Left lobe of liver (tissue), 2 donors: ENCODE measurements around the gene FHIT. TPM values are rescaled to one million over a fixed set of nuclear protein-coding genes. Genes with fewer than 3 reads are reported as not detected.
"Not testable (repeated sequence)": the region's sequence is repeated elsewhere in the genome, so short reads cannot be mapped to it uniquely, and the experiment has no call there.

ENCODE experiments used
- ATAC-seq: fragments of 200-7000 bp; cut with Tn5 transposase; one replicate; pipeline ENCODE4 v1.9.1; 2020; ENCODE audit warnings: mild to moderate bottlenecking, moderate library complexity
- DNase-seq: peaks from one replicate; pipeline ENCODE4 v3.0.0-alpha.2; 2020; ENCODE audit warnings: low spot score
- total RNA-seq: library from RNA; stranded (reverse); gene quantifications from one replicate; pipeline ENCODE4 v1.2.1, GENCODE V29; 2021
- donor health status: DM: no; HTN: no; CAD: no; lungs with moderate emphysema.
- donor health status: DM: no; HTN: yes; CAD: no.

Gene FHIT
- total RNA-seq, 1 donor from 2014 or later, result 5.1 TPM

DNA sequence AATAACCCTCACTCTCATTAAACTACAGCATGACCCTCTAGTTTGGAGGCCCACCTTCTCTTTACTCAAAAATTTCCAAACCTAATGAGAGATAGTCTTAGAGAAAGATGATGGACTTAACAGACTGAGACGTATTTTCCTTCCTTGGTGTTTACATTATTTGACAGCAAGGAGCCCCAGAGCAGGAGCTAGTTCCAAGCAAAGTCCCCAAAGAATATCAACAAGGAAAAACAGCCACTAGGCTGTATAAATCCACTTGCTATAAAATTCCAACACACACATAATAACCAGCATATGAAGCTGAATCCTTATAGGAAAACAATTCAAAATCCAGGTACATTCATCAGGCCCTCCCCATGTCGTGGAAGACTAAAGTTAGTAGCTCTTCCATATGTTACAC lies 660.0 kb downstream of the FHIT start:
- no peak for ATAC-seq
- DNase-seq, result no peak

GRCh38 chr3:60588806-60589205 lies 662.4 kb downstream of the FHIT start:
- no peak for DNase-seq
- ATAC-seq, result no peak

DNA sequence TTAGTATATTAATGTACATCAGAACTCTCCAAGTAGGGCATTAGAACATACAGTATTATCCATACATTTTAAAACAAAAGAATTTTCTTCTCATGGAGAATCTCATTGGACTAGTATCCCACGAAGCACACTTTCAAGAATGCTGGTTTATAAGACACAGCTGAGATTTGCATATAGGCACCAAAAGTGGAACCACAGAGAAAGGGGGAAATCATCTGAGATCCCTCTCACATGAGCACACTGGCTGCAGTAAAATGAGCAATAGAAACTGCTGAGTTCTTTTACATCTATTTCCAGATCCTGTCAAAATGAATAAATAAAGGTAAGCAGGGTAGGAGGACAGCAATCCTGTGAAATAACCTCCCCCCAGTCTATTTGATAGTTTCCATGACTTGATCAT lies 665.3 kb downstream of the FHIT start:
- ATAC-seq, result no peak
- no peak for DNase-seq

GRCh38 chr3:60584250-60584649 lies 667.0 kb downstream of the FHIT start:
- DNase-seq, result no peak
- no peak for ATAC-seq

DNA sequence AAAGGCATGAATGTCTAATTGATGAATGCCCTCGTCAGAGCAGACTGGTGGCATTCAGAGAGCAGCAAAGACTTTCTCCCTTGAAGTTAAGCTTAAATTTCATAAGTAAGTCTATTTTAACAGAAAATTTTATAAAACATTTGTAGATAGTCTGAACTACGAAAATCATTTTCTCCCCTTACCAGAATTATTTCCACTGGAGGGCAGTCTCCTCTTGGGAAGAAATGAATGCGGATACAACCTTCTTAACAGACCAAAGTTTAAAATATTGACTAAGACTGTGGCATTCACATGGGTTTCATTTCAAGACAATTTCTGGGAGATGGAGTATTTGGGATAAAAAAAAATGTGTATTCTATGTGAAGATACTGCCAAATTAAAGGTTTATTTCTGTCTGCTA lies 669.0 kb downstream of the FHIT start:
- DNase-seq (no peak), ATAC-seq (peak; percentile 69)

DNA sequence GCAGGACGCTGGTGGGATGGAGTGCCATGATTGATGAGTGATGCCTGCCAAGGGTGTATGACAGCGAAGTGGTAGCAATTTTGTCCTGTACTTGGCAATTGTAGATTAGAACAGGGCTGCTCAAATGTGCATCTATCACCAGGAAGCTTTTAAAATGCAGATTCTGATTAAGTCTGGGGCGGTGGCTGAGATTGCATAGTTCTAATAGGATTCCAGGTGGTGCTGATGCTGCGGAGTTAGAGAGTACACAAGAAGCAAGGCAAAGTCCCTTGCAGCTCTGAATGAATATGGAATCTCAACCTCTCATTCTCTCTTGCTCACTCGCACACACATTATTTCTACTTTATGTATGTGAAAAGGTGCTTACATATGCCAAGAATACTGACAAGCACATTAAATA lies 670.4 kb downstream of the FHIT start:
- no peak for ATAC-seq
- DNase-seq, result no peak

GRCh38 chr3:60579734-60580133 lies 671.5 kb downstream of the FHIT start:
- ATAC-seq, result no peak
- no peak for DNase-seq

GRCh38 chr3:60578936-60579335 lies 672.3 kb downstream of the FHIT start:
- ATAC-seq, result no peak
- DNase-seq, result no peak

DNA sequence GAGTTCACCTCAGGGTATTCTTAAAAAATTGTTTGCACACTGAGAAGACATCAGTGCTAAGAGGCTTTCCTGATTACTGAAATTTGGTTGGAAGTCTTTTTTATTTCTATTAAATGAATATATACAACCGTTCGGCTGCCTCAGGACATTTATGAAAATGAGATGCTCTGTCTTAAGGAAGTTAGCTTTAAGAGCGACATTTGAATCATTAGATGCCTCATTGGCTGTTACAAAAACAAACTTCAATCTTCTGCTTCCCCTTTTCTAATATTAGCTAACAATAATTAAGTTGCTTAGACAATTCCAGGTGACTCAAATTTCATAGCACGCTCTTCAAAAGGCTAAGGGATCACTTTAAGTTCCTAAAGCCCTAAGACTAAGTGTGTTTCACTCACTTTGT lies 673.7 kb downstream of the FHIT start:
- DNase-seq, result no peak
- ATAC-seq, result no peak

DNA sequence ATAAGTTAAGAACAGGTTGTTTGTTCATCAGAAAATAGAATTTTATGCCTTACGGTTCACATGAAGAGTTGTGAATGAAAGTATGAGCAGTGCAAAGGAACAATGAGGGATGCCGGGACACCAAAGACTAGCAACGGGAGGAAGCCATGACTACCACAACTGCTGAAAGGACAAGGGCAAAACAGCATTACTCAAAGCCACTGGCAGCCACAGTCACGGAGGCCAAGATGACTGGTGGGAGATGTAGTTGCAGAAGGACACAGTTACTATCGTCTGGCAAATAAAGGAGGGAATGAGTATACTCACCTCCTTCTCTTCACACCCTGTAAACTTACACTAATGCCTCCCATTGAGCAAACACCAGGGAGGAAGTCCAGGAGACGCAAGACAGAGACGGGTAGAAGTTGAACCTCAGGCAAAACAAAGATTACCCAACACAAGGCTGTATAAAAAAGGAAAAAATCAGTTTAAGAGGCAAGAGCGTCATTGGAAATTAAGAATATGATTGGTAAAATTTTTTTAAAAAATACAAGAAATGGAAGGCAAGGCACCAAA lies 675.5 kb downstream of the FHIT start:
- ATAC-seq (no peak), DNase-seq (no peak)

- ATAC-seq, result no peak
These were observed 677.0 kb downstream of the FHIT start for GRCh38 chr3:60574046-60574769.

GRCh38 chr3:60573494-60573893 lies 677.8 kb downstream of the FHIT start:
- ATAC-seq (no peak), DNase-seq (no peak)

More at GRCh38 chr3:60574046-60574769, 677.0 kb downstream of the FHIT start:
- DNase-seq, result no peak

DNA sequence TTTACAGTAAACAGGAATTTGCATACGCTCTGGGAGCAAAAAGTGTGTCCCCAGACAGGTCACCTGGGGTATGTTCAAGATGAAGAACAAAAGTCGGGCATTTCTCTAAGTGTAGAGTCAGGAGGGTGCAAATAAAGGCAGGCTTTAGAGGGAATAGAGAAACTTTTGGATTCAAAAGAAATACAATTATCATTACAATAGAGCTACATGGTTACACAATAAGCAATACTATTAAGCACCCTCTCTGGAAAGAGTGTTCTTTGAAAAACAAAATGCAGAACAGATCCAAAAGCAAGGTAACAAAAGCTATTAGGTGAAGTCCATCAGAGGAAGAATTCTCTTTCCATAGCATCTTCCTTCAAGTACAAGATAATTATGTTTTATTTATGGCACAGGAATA lies 679.7 kb downstream of the FHIT start:
- ATAC-seq (no peak), DNase-seq (no peak)

- ATAC-seq (no peak), DNase-seq (no peak)
These were observed 694.1 kb downstream of the FHIT start for GRCh38 chr3:60557122-60557521.

GRCh38 chr3:60555686-60556354 lies 695.4 kb downstream of the FHIT start:
- DNase-seq, result no peak

DNA sequence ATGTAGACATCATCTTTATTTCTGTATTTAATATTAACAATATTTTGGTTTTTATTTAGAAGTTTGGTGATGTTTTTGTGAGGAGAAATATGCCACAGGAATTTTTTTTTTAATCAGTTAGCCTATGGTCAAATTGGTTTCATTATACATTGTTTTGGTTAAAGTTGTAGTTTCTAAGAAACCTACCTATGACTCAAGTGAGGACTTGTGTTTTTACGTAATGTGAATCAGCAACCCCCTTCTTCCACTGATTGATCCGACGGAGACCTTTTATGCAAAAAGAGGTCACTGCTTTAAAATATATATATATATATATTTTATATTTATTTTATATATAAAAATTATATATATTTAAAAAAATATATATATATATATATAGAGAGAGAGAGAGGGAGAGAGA lies 698.1 kb downstream of the FHIT start:
- ATAC-seq, result no peak

More at GRCh38 chr3:60555686-60556354, 695.4 kb downstream of the FHIT start:
- no peak for ATAC-seq

GRCh38 chr3:60552581-60552980 lies 698.7 kb downstream of the FHIT start:
- DNase-seq, result no peak
- ATAC-seq, result no peak

More for the DNA sequence above, 698.1 kb downstream of the FHIT start:
- DNase-seq, result no peak

- DNase-seq (no peak), ATAC-seq (no peak)
These were observed 699.6 kb downstream of the FHIT start for GRCh38 chr3:60551455-60552209.

DNA sequence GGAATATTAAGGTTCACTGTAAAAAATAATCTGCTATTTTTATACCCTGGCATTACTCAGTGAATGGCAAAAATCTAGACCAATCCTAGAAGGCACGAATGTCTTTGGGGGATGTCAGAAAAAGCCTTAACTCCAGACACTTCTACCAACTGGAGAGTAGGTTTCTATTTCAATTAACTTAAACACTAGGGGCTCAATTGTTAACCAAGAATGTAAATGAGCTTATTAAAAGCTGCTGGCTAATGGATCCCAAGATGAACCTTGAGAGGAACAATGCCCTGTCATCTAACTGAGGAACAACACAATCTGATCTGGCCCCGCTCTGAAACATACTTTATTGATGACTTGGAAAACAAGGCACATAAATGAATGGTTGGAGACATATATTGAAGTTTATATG lies 701.4 kb downstream of the FHIT start:
- no peak for DNase-seq
- no peak for ATAC-seq

GRCh38 chr3:60542995-60543394 lies 708.3 kb downstream of the FHIT start:
- DNase-seq (no peak), ATAC-seq (no peak)

- not testable (repeated sequence) for ATAC-seq, DNase-seq
These were observed 711.9 kb downstream of the FHIT start for GRCh38 chr3:60539394-60539793.

GRCh38 chr3:60536420-60536819 lies 714.8 kb downstream of the FHIT start:
- ATAC-seq (no peak), DNase-seq (no peak)
